Measurements from ENCODE around the gene ERCC6L2. TPM values are rescaled to one million over a fixed set of nuclear protein-coding genes. Genes with fewer than 3 reads are reported as not detected.

ERCC6L2 gene
- polyA plus RNA-seq, 1 donor from 2014 or later = 72.6 TPM

GRCh38 chr9:95924987-95925386 lies 49.5 kb downstream of the ERCC6L2 start:
- H3K9me2 ChIP-seq (ENCODE audit: insufficient read depth, low read length) = no peaks in the 10 kb centered on the region
- H3K27ac ChIP-seq (ENCODE audit: low read length) = no peak overlapping the region
- no peaks in the 10 kb centered on the region for H3K27me3 ChIP-seq (ENCODE audit: insufficient read depth, low read depth, low read length)
- TF ChIP-seq SMC3 (conservative IDR thresholded peaks at IDR 0.05; ENCODE audit: poor library complexity) = no peak
- no peak for TF ChIP-seq REST (IDR thresholded peaks at IDR 0.05; ENCODE audit: borderline replicate concordance)
- no peak for TF ChIP-seq TAF1 (IDR thresholded peaks at IDR 0.05; ENCODE audit: low read depth)
- TF ChIP-seq MXI1 (conservative IDR thresholded peaks at IDR 0.05; ENCODE audit: poor library complexity, severe bottlenecking) = no peak
- TF ChIP-seq CTCF (IDR thresholded peaks at IDR 0.05; ENCODE audit: poor library complexity, severe bottlenecking) = no peak
- no peak for TF ChIP-seq POLR2AphosphoS5 (IDR thresholded peaks at IDR 0.05)
- TF ChIP-seq EZH2 (IDR thresholded peaks at IDR 0.05; ENCODE audit: borderline replicate concordance, insufficient read depth, low read length, poor library complexity, severe bottlenecking) = no peak
- no peak for TF ChIP-seq EP300 (conservative IDR thresholded peaks at IDR 0.05; ENCODE audit: poor library complexity, severe bottlenecking)
- no peak for TF ChIP-seq RAD21 (conservative IDR thresholded peaks at IDR 0.05)
- H3K4me3 ChIP-seq (ENCODE audit: low read length) = no peak overlapping the region
- no peaks in the 10 kb centered on the region for H4K20me1 ChIP-seq (ENCODE audit: insufficient read depth)
- no peaks in the 10 kb centered on the region for H3K9me3 ChIP-seq (ENCODE audit: low read length)
- H2AFZ ChIP-seq (ENCODE audit: low read depth, low read length) = no peak overlapping the region
- peaks cover 20% of the 10 kb centered on the region for H3K36me3 ChIP-seq (ENCODE audit: insufficient read depth, low read length)
- no peak overlapping the region for H3K4me2 ChIP-seq (ENCODE audit: low read length)
- H3K79me2 ChIP-seq (replicated peaks; ENCODE audit: insufficient read depth, low read length) = no peaks in the 10 kb centered on the region
- H3K9ac ChIP-seq (ENCODE audit: low read length) = no peak overlapping the region
- no peaks in the 10 kb centered on the region for H3F3A ChIP-seq (ENCODE audit: insufficient read depth, low read length, poor library complexity, severe bottlenecking)

- TF ChIP-seq RAD21 (conservative IDR thresholded peaks at IDR 0.05) (no peak), MXI1 (conservative IDR thresholded peaks at IDR 0.05; ENCODE audit: poor library complexity, severe bottlenecking) (no peak), CTCF (IDR thresholded peaks at IDR 0.05; ENCODE audit: poor library complexity, severe bottlenecking) (no peak), REST (IDR thresholded peaks at IDR 0.05; ENCODE audit: borderline replicate concordance) (no peak), TAF1 (IDR thresholded peaks at IDR 0.05; ENCODE audit: low read depth) (no peak), EP300 (conservative IDR thresholded peaks at IDR 0.05; ENCODE audit: poor library complexity, severe bottlenecking) (no peak), POLR2AphosphoS5 (IDR thresholded peaks at IDR 0.05) (no peak), SMC3 (conservative IDR thresholded peaks at IDR 0.05; ENCODE audit: poor library complexity) (no peak), EZH2 (IDR thresholded peaks at IDR 0.05; ENCODE audit: borderline replicate concordance, insufficient read depth, low read length, poor library complexity, severe bottlenecking) (no peak)
- Histone ChIP-seq H3K27me3 (ENCODE audit: insufficient read depth, low read depth, low read length) (no peaks in the 10 kb centered on the region), H3K79me2 (replicated peaks; ENCODE audit: insufficient read depth, low read length) (no peaks in the 10 kb centered on the region), H3K27ac (ENCODE audit: low read length) (no peak overlapping the region), H2AFZ (ENCODE audit: low read depth, low read length) (no peak overlapping the region), H3K9me3 (ENCODE audit: low read length) (no peaks in the 10 kb centered on the region), H3K9me2 (ENCODE audit: insufficient read depth, low read length) (no peaks in the 10 kb centered on the region), H4K20me1 (ENCODE audit: insufficient read depth) (no peaks in the 10 kb centered on the region), H3F3A (ENCODE audit: insufficient read depth, low read length, poor library complexity, severe bottlenecking) (no peaks in the 10 kb centered on the region), H3K36me3 (ENCODE audit: insufficient read depth, low read length) (peaks cover 14% of the 10 kb centered on the region), H3K4me3 (ENCODE audit: low read length) (no peak overlapping the region), H3K9ac (ENCODE audit: low read length) (no peak overlapping the region), H3K4me2 (ENCODE audit: low read length) (no peak overlapping the region)
Observed at GRCh38 chr9:95927271-95928004, 51.9 kb downstream of the ERCC6L2 start.

All from neural cell (in vitro differentiated cells).